OCI-LY1 (cell line): ENCODE measurements around the gene MAPK8IP1.

Source experiments
- H2AFZ ChIP-seq: fragments of 200-600 bp; sonication (generic), shearing (Covaris generic); 2 replicates; pipeline ENCODE4 v1.6.0; 2014; ENCODE audit warnings: antibody characterized with exemption, mild to moderate bottlenecking, low read length
- H3F3A ChIP-seq: fragments of 200-600 bp; sonication (generic), shearing (Covaris generic); 2 replicates; pipeline ENCODE4 v1.6.0; 2014; ENCODE audit warnings: mild to moderate bottlenecking, antibody characterized with exemption, low read length, moderate library complexity; ENCODE audit not compliant: insufficient read depth
- H3K27ac ChIP-seq: fragments of 200-600 bp; sonication (generic); 2 replicates; pipeline ENCODE4 v1.5.1; 2014; ENCODE audit warnings: low read length, mixed run types, mild to moderate bottlenecking, low read depth; ENCODE audit not compliant: poor library complexity, severe bottlenecking
- H3K27me3 ChIP-seq: fragments of 200-600 bp; sonication (generic); 2 replicates; pipeline ENCODE4 v1.6.0; 2014; ENCODE audit warnings: antibody characterized with exemption, mild to moderate bottlenecking, low read length, moderate library complexity; ENCODE audit not compliant: insufficient read depth
- H3K36me3 ChIP-seq: fragments of 200-600 bp; sonication (generic); 2 replicates; pipeline ENCODE4 v1.6.1; 2014; ENCODE audit warnings: mild to moderate bottlenecking, antibody characterized with exemption, low read length, moderate library complexity, mixed read lengths; ENCODE audit not compliant: insufficient read depth
- H3K4me1 ChIP-seq: fragments of 200-600 bp; sonication (generic); 2 replicates; pipeline ENCODE4 v1.5.1; 2014; ENCODE audit warnings: mild to moderate bottlenecking, low read length, moderate library complexity; ENCODE audit not compliant: insufficient read depth, severe bottlenecking
- H3K4me2 ChIP-seq: fragments of 200-600 bp; sonication (generic), shearing (Covaris generic); 2 replicates; pipeline ENCODE4 v1.6.1; 2014; ENCODE audit warnings: low read length
- H3K4me3 ChIP-seq: fragments of 200-600 bp; sonication (generic); 2 replicates; pipeline ENCODE4 v1.5.1; 2014; ENCODE audit warnings: low read length, low read depth, mild to moderate bottlenecking, mixed read lengths; ENCODE audit not compliant: poor library complexity, severe bottlenecking
- H3K79me2 ChIP-seq: fragments of 200-600 bp; shearing (Covaris generic); 2 replicates; pipeline ENCODE4 v1.6.1; 2016; ENCODE audit warnings: mixed run types, low read length, mixed read lengths; ENCODE audit not compliant: insufficient read depth
- H3K9ac ChIP-seq: fragments of 200-600 bp; sonication (generic), shearing (Covaris generic); 2 replicates; pipeline ENCODE4 v1.6.1; 2014; ENCODE audit warnings: mild to moderate bottlenecking, low read length, mixed read lengths
- H3K9me2 ChIP-seq: fragments of 200-600 bp; sonication (generic), shearing (Covaris generic); 2 replicates; pipeline ENCODE4 v1.6.1; 2014; ENCODE audit warnings: low read depth, mild to moderate bottlenecking, low read length, mixed read lengths
- H3K9me3 ChIP-seq: fragments of 200-600 bp; shearing (Covaris generic); 2 replicates; pipeline ENCODE4 v1.6.1; 2014; ENCODE audit warnings: low read length, mixed read lengths
- H4K20me1 ChIP-seq: fragments of 200-600 bp; sonication (generic), shearing (Covaris generic); 2 replicates; pipeline ENCODE4 v1.6.0; 2016; ENCODE audit warnings: mild to moderate bottlenecking, low read length; ENCODE audit not compliant: insufficient read depth
- EZH2 ChIP-seq: fragments of 200-600 bp; sonication (generic), shearing (Covaris generic); IDR thresholded peaks from 2 replicates; pipeline ENCODE4 v1.8.0; 2017; ENCODE audit warnings: borderline replicate concordance, mixed run types, mild to moderate bottlenecking, antibody characterized with exemption, low read length, moderate library complexity, mixed read lengths
- TF ChIP-seq, protein P1 (sequence below): fragments of 200-600 bp; sonication (generic), shearing (Covaris generic); IDR thresholded peaks from 2 replicates; pipeline ENCODE4 v1.5.1; 2017; ENCODE audit warnings: mild to moderate bottlenecking, antibody characterized with exemption, low read length, moderate library complexity, mixed read lengths

MAPK8IP1 gene

DNA sequence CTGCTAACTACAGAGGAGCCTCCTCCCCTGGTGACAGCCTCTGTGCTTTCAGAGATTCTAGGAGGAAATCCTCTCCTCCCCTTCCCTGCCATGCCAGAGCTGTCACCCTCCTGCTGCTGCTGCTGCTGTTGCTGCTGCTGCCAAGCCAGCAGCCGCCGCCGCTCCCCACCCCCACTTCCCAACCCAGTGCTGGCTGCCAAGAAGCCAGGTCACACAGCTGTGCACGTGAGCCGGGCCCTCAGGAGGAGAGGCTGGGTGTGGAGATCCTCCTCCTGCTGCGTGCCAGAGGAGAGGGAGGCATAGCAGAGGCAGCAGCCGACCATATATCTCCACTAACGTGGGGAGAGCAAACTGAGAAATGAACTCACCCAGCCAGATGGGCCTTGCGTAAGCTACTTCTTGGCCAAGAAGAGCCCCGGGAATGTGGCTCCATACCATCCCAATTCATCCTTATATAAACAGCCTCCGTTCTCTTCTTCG is 25.8 kb upstream of the MAPK8IP1 start:
- H3K9ac ChIP-seq = no peak overlapping the region
- H3K36me3 ChIP-seq = peaks cover 85% of the 10 kb centered on the region
- no peak overlapping the region for H2AFZ ChIP-seq
- H3K27ac ChIP-seq = no peak overlapping the region
- H3K9me3 ChIP-seq = no peaks in the 10 kb centered on the region
- no peaks in the 10 kb centered on the region for H3K4me1 ChIP-seq
- H3K27me3 ChIP-seq = no peaks in the 10 kb centered on the region
- no peak for TF ChIP-seq EZH2
- TF ChIP-seq, protein P1, sequence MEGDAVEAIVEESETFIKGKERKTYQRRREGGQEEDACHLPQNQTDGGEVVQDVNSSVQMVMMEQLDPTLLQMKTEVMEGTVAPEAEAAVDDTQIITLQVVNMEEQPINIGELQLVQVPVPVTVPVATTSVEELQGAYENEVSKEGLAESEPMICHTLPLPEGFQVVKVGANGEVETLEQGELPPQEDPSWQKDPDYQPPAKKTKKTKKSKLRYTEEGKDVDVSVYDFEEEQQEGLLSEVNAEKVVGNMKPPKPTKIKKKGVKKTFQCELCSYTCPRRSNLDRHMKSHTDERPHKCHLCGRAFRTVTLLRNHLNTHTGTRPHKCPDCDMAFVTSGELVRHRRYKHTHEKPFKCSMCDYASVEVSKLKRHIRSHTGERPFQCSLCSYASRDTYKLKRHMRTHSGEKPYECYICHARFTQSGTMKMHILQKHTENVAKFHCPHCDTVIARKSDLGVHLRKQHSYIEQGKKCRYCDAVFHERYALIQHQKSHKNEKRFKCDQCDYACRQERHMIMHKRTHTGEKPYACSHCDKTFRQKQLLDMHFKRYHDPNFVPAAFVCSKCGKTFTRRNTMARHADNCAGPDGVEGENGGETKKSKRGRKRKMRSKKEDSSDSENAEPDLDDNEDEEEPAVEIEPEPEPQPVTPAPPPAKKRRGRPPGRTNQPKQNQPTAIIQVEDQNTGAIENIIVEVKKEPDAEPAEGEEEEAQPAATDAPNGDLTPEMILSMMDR = no peak
- no peaks in the 10 kb centered on the region for H3F3A ChIP-seq
- no peaks in the 10 kb centered on the region for H3K9me2 ChIP-seq
- H4K20me1 ChIP-seq = no peaks in the 10 kb centered on the region
- no peak overlapping the region for H3K4me3 ChIP-seq
- no peaks in the 10 kb centered on the region for H3K79me2 ChIP-seq
- no peak overlapping the region for H3K4me2 ChIP-seq

DNA sequence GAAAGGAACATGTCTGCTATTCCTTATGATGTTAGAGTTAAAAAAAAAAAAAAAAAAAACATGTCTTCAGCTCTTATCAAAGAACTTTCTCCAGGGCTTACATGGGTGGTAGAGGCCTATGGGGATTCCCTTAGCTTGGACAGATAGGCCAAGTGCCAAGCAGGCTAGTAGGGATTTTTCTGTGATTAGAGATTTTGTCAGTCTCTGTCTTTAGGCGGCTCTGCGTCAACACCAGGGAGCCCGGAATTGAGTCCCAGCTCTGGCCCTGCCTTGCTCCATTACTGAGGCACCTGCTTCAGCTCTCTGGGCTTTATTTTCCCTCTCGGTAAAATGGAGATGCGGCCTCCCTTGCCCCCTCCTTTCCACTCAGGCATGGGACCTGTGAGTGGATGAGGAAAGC is 25.1 kb upstream of the MAPK8IP1 start:
- H3K27me3 ChIP-seq = no peaks in the 10 kb centered on the region
- H3K9ac ChIP-seq = no peak overlapping the region
- no peaks in the 10 kb centered on the region for H3K4me1 ChIP-seq
- no peak overlapping the region for H2AFZ ChIP-seq
- no peaks in the 10 kb centered on the region for H3K9me3 ChIP-seq
- H3K4me2 ChIP-seq = no peak overlapping the region
- H3K79me2 ChIP-seq = no peaks in the 10 kb centered on the region
- H3F3A ChIP-seq = no peaks in the 10 kb centered on the region
- H3K9me2 ChIP-seq = no peaks in the 10 kb centered on the region
- no peak overlapping the region for H3K27ac ChIP-seq
- H4K20me1 ChIP-seq = no peaks in the 10 kb centered on the region
- TF ChIP-seq, protein P1 = no peak
- TF ChIP-seq EZH2 = no peak
- no peak overlapping the region for H3K4me3 ChIP-seq
- H3K36me3 ChIP-seq = peaks cover 84% of the 10 kb centered on the region

DNA sequence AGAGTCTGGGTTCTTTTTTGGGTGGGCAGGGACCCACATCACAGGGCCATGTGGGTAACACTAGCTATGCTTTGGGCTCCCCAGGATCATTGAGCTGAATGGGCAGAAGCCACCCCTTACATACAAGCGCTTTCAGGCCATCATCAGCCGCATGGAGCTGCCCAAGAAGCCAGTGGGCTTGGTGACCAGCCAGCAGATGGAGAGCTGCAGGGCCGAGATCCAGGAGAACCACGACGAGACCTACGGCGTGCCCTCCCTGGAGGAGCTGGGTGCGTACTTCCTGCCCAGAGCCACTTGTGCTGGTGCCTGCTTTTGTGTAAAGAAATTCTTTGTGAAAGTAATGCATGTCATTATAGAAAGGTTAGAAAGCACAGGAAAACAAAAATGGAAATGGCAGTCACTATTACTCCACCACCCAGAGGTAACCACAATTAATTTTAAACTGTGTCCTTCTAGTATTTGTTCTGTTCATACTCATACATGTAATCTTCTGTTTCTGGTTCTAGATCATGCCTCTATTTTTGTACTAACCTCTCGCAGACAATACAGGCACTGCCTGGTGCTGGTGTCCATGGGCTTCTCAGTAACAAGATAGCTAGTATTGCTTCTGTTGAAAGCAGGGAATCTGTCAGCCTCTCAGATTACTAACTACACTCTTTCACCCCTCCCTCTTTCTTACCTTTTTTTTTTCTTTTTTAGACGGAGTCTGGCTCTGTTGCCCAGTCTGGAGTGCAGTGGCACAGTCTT is 24.5 kb upstream of the MAPK8IP1 start:
- H3K79me2 ChIP-seq = no peaks in the 10 kb centered on the region
- H3K9me2 ChIP-seq = no peaks in the 10 kb centered on the region
- no peaks in the 10 kb centered on the region for H3K27me3 ChIP-seq
- TF ChIP-seq, protein P1 = no peak
- TF ChIP-seq EZH2 = no peak
- no peak overlapping the region for H2AFZ ChIP-seq
- H3K9ac ChIP-seq = no peak overlapping the region
- no peaks in the 10 kb centered on the region for H3K9me3 ChIP-seq
- H3K36me3 ChIP-seq = peaks cover 78% of the 10 kb centered on the region
- H4K20me1 ChIP-seq = no peaks in the 10 kb centered on the region
- H3F3A ChIP-seq = no peaks in the 10 kb centered on the region
- H3K4me3 ChIP-seq = no peak overlapping the region
- no peaks in the 10 kb centered on the region for H3K4me1 ChIP-seq
- H3K4me2 ChIP-seq = no peak overlapping the region
- H3K27ac ChIP-seq = no peak overlapping the region
